HG03196 (cell line): Measurements from ENCODE around the gene FES.
A peak's percentile ranks its signal among the peaks of the same experiment; 100 is the strongest.
"Not testable (repeated sequence)": the region's sequence is repeated elsewhere in the genome, so short reads cannot be mapped to it uniquely, and the experiment has no call there.

Experiments used
- ATAC-seq: cut with Tn5 transposase; IDR thresholded peaks from one replicate; pipeline ENCODE4 v1.9.1; 2021; ENCODE audit not compliant: unreplicated experiment

The FES gene

GRCh38 chr15:90883976-90884718 is at the start of gene FES:
Gene FES (plus strand): TSS chr15:90884504. CDS start chr15:90885046, 542 bp downstream.
- ATAC-seq: no peak

GRCh38 chr15:90834626-90835025 is 49.7 kb upstream of the FES start:
- ATAC-seq: no peak

- no peak for ATAC-seq
These were observed 47.9 kb upstream of the FES start for GRCh38 chr15:90836296-90836871.

DNA sequence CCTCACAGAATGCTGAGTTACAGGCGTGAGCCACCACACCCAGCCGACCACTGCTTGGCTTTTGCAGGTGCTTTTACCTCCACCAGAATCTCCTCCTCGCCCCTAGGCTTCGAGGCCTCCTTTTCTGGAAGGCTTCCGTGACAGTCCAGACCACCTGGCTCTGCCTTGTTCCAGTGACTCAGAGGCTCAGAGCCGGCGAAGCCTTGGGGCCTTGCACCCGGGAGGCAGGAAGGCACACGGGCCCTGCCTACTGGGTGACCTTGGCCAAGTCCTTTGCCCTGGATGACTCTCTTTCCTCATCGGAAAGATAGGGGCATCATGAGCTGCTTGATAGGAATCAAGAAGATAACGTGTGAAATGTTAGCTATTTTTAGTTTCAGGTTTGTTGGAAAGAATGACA is 47.2 kb upstream of the FES start:
- no peak for ATAC-seq

DNA sequence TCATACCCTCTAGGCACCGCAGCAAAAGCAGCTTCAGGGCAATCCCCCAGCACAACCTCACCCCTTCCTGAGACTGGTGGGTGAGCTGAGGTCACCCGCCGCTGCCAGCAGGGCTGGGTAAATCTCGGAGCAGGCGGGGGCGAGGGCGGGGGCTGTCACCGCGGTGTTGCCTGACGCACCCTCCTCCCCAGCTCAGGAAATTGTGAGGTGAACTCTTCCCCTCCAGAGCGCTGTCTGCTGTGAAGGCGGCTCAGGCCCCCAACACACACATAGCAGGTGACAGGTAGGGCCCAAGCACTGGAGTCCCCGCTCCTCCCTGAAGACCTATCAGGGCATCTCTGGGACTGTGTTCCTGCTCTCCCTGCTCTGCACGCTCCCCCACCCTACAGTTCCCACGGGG is 46.2 kb upstream of the FES start:
- ATAC-seq: no peak

DNA sequence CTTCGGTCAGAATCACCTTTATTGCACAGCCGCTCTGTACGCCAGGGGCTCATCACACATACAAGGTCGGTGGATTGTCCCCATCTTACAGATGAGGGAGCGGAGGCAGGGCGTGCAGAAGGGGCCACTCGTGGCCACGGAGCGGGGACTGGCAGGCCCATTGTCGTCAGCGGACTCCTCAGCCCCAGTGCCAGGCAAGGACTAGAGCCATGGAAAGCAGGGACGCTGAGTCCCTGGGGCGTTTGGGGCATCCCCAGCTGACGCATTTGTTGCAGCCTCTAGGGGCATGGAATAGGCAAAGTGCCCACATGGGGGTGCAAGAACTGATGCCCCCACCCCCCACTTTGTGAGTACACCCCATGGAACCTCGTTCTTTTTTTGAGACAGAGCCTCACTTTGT is 45.8 kb upstream of the FES start:
- ATAC-seq: no peak

GRCh38 chr15:90839187-90840071 is 44.9 kb upstream of the FES start:
- ATAC-seq: peak; percentile 81

- no peak for ATAC-seq
These were observed 44.0 kb upstream of the FES start for GRCh38 chr15:90840157-90840855.

DNA sequence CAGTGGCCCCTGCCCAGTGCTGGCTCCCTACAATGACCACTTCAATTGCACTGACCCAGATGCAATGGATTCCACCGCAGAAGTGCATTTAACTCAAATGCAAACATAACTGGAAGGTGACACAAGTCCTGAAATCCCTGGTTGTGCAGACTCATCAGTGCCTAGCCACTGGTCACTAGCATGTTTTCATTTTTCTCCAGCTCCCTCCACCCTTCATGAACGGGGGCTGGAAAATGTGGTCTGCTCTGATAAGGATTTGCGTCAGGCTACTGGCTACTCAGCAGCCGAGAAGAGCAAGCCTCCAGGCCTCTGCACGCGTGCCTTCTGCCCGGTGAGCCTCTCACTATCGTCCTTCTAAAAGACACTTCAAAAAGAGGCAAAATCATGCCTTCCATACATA is 43.4 kb upstream of the FES start:
- no peak for ATAC-seq

- no peak for ATAC-seq
These were observed 39.6 kb upstream of the FES start for GRCh38 chr15:90844696-90845095.

GRCh38 chr15:90845201-90845949 is 38.9 kb upstream of the FES start:
- peak; percentile 78 for ATAC-seq

- ATAC-seq: not testable (repeated sequence)
These were observed 34.9 kb upstream of the FES start for GRCh38 chr15:90849424-90849823.

DNA sequence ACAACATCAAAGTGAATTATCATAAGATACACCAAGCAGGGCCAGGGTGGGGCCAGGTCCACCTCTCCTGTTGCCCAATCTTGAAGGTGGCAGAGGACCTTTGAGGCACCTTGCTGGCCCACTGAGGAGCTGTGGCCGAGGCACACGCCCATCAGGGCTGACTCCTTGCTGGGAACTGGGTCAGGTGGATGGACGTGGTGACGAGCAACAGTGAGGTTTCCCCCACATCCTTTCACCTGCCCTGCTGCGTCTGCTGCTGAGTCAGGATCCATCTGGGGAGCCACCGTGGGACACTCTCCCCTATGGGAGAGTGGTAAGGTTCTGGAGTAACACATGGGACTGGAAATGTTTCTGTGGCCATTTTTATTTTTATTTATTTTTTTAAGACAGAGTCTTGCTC is 33.2 kb upstream of the FES start:
- ATAC-seq: no peak

DNA sequence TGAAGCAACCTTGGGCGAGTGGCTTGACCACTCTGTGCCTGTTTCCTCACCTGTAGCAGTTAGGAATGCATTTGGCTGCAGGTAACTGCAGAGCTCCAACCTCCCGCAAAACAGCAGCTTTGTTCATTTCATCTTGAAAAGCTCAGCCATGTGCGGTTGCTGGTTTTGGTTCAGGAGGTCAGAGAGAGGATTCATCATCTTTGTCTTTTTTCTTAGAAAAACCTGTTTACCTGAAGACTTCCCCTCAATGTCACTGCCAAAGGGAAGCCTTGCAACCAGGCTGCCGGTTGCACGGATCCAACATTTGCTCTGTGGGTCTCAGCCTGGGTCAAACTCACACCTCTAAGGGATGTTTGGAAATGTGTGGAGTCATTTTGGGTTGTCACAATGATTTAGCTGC is 32.4 kb upstream of the FES start:
- ATAC-seq: no peak

DNA sequence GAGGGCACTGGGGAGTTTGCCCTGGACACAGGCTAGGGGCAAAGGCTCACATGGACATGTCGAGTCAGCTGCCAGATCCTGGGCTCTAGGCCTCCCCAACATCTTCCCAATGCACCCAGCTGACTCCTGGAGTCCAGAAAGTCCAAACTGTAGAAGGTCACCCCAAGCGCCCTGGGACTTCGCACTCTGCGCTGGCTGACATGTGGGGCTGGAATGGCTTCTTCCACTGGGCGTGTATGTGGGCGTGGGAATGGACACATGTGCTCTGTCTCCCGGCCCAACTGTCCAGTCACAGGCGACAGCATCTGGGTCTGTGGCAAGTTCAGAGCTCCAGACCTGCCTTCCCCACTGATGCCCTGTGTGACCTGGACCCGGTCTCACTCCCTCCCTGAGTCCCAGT is 29.2 kb upstream of the FES start:
- no peak for ATAC-seq

DNA sequence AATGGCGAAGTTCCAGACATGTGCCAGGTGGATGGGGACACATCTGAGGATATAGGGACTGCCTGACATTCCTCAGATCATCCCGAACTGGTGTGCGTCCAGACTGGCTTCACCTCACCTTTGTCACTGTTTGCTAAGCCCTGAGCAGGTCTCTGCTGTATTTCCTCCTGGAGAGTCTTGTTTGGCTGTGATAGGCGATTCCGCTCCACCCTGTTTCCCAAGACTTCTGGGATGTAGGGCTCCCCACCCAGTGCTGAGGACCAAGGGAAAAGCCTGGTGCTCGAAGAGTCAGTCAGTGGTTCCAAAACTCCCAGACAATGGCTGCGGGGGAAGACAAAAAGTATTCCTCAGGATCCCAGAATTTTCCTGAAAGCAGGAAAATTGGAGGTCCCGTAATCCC is 27.0 kb upstream of the FES start:
- ATAC-seq: no peak

- ATAC-seq: no peak
These were observed 26.3 kb upstream of the FES start for GRCh38 chr15:90857883-90858443.

- no peak for ATAC-seq
These were observed 24.8 kb upstream of the FES start for GRCh38 chr15:90859234-90860131.

DNA sequence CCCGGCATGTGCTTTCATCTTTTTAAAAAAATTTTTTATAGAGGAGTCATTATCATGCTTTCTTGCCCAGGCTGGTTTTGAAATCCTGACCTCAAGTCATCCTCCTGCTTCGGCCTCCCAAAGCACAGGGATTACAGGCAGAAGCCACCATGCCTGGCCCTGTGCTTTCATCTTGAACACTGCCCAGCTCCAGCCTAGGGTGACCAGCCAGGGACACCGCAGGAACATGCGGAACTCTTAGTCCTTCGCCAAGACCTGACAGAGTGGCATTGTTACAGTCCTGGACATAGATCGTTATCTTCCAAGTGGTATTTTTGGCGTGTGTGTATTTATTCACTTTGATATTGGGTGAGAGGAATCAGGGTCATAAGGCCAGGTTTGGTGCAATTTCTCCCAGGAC is 23.9 kb upstream of the FES start:
- ATAC-seq: no peak
